Psoas muscle (tissue), 8 donors: ENCODE data around the gene WWOX. TPM values are rescaled to one million over a fixed set of nuclear protein-coding genes. Genes with fewer than 3 reads are reported as not detected.

Source experiments
- ATAC-seq, 4 donors: fragments of 200-7000 bp; cut with Tn5 transposase; one replicate each; pipeline ENCODE4 v1.9.1; 2020; ENCODE audit warnings: moderate library complexity in 3 of 4, mild to moderate bottlenecking in 2 of 4
- DNase-seq, 2 donors: peaks; one replicate each; pipeline ENCODE4 v3.0.0-alpha.2; 2020
- H3K27ac ChIP-seq: fragments of 200-600 bp; one replicate; pipeline ENCODE4 v1.8.0; 2022
- H3K27me3 ChIP-seq, 3 donors: fragments of 200-600 bp in 1 of 3; one replicate each; pipeline versions ENCODE4 v1.6.1 to v1.8.0; 2013 to 2022; ENCODE audit warnings: low read length in 2 of 3, mild to moderate bottlenecking in 2 of 3, moderate library complexity in 1 of 3; ENCODE audit not compliant: insufficient read depth in 3 of 3
- H3K36me3 ChIP-seq, 2 donors: fragments of 200-600 bp in 1 of 2; one replicate each; pipeline versions ENCODE4 v1.6.1 to v1.8.0; 2013 to 2022; ENCODE audit warnings: low read depth in 1 of 2, mild to moderate bottlenecking in 1 of 2, moderate library complexity in 1 of 2; ENCODE audit not compliant: insufficient read depth in 1 of 2
- H3K4me1 ChIP-seq: fragments of 200-600 bp; one replicate; pipeline ENCODE4 v1.8.0; 2022
- H3K4me3 ChIP-seq: fragments of 200-600 bp; one replicate; pipeline ENCODE4 v1.8.0; 2022; ENCODE audit warnings: mild to moderate bottlenecking
- H3K9me3 ChIP-seq: fragments of 200-600 bp; one replicate; pipeline ENCODE4 v1.8.0; 2022
- WGBS, 3 donors: extraction: QIAGEN DNeasy Blood & Tissue Kit; methylation state at CpG; one replicate each; pipeline versions ENCODE4 v1.1.6 to v1.1.7; 2013; 5-methylcytosine and 5-hydroxymethylcytosine counted together
- intact Hi-C, 2 donors: fragments of 100-400 bp; cut with DNase I; formaldehyde crosslinking; loops; one replicate each; pipeline versions ENCODE4 v1.11.0 to v1.14.2; 2022
- polyA plus RNA-seq, 3 donors: library from polyadenylated mRNA; stranded (reverse); fragments of 200-250 nt; gene quantifications; one replicate each; pipeline ENCODE4 v1.2.3, GENCODE V29; 2013
- total RNA-seq, 4 donors: library from RNA; stranded (reverse); fragmentation: NEBNext Ultra II Directional in 2 of 4; extraction: Animal tissue kit (Norgen Biotek cat#: 25700) in 2 of 4; gene quantifications; one replicate each; pipeline versions ENCODE4 v1.2.1 to v1.2.4, GENCODE V29; 2021 to 2023
- TF ChIP-seq, protein P1 (sequence below): fragments of 200-600 bp; IDR thresholded peaks from one replicate; pipeline ENCODE4 v1.8.0; 2022; ENCODE audit warnings: antibody characterized with exemption
- donor health status: healthy with polysubstance abuse.
- donor health status: DM: no; HTN: no; CAD: no; lungs with moderate emphysema.
- donor health status: Bipolar disorder and iron deficiency.
- donor health status: healthy.
- donor health status: DM: yes; HTN: yes; CAD: no.
- donor health status: DM: no; HTN: no; CAD: no.
- donor health status: DM: no; HTN: no; CAD: no.
- donor health status: DM: yes; HTN: yes; CAD: no.

WWOX gene
- total and polyA plus RNA-seq, 7 donors, result 3.1 to 6.6 (median 5.0) TPM

- Histone ChIP-seq H3K4me1 (no peaks in the 10 kb centered on the region), H3K27ac (no peak overlapping the region), H3K4me3 (no peak overlapping the region), H3K36me3 (no peaks in the 10 kb centered on the region), H3K27me3 (peaks cover 0 to 2% (median 2%) of the 10 kb centered on the region in 3 donors), H3K9me3 (no peaks in the 10 kb centered on the region)
- TF ChIP-seq, protein P1, sequence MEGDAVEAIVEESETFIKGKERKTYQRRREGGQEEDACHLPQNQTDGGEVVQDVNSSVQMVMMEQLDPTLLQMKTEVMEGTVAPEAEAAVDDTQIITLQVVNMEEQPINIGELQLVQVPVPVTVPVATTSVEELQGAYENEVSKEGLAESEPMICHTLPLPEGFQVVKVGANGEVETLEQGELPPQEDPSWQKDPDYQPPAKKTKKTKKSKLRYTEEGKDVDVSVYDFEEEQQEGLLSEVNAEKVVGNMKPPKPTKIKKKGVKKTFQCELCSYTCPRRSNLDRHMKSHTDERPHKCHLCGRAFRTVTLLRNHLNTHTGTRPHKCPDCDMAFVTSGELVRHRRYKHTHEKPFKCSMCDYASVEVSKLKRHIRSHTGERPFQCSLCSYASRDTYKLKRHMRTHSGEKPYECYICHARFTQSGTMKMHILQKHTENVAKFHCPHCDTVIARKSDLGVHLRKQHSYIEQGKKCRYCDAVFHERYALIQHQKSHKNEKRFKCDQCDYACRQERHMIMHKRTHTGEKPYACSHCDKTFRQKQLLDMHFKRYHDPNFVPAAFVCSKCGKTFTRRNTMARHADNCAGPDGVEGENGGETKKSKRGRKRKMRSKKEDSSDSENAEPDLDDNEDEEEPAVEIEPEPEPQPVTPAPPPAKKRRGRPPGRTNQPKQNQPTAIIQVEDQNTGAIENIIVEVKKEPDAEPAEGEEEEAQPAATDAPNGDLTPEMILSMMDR, result no peak
- intact Hi-C loops, result no loop called here
- no peak for DNase-seq
- 92 to 95% (median 93%) methylated on average over 12 of the region's 12 CpGs for WGBS, 3 donors
- no peak for ATAC-seq
Observed at GRCh38 chr16:79069121-79069520, 969.7 kb downstream of the WWOX start.

- WGBS, 3 donors, result 81 to 87% (median 85%) methylated on average over 1 of the region's 1 CpG
- no peak for DNase-seq
- no peak overlapping the region for H3K27ac ChIP-seq
Observed at GRCh38 chr16:79069633-79070032, 970.2 kb downstream of the WWOX start.

DNA sequence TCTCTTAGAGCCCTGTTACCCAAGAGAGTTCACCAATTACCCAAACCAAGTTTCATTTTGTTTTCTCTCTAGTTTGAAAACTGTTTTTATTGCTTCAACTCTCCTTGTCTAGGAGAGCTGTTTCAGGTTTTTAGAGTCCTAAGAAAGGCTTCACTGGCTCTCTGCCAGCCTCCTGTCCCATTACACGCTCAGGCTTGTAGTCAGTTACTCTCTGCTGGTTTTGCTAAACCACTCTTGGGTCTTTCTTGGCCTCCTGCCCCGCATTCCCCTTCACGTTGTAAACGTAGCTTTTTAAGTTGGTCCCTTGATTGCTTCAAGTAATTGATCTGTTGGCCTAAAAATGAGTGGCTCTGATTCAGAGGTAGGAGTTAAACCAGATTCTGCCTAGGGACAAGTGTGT, 972.0 kb downstream of the WWOX start:
- H3K4me1 ChIP-seq, result no peaks in the 10 kb centered on the region
- H3K36me3 ChIP-seq, result no peaks in the 10 kb centered on the region
- WGBS, 3 donors, result 41 to 62% (median 42%) methylated on average over 4 of the region's 4 CpGs
- no peak overlapping the region for H3K4me3 ChIP-seq
- intact Hi-C loops, result no loop called here
- H3K27ac ChIP-seq, result no peak overlapping the region
- H3K27me3 ChIP-seq, result peaks cover 0 to 2% (median 0%) of the 10 kb centered on the region in 3 donors
- H3K9me3 ChIP-seq, result no peaks in the 10 kb centered on the region
- DNase-seq (no peak), ATAC-seq (no peak)
- TF ChIP-seq, protein P1, result no peak

More at GRCh38 chr16:79069633-79070032, 970.2 kb downstream of the WWOX start:
- intact Hi-C loops, result no loop called here
- Histone ChIP-seq H3K9me3 (no peaks in the 10 kb centered on the region), H3K4me1 (no peaks in the 10 kb centered on the region), H3K4me3 (no peak overlapping the region), H3K36me3 (no peaks in the 10 kb centered on the region), H3K27me3 (peaks cover 0 to 2% (median 0%) of the 10 kb centered on the region in 3 donors)
- ATAC-seq, result no peak
- TF ChIP-seq, protein P1, result no peak

DNA sequence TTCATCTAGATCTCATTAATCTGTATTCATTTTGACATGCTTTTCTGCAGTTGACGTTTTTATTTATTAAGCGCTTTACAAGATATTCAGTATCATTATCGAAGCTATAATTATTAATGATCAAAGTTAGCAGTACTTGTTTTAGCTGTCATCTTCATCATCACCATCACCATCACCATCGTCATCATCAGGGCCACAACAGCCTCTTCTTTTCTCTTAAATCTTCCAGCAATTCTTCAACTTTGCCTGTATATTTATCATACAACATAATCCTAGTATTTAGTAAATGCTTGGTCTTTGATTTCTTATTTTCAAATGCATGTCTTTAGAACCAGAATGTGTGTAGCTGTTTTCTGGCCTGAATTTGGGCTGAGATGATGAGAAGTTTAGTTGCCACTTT, 973.1 kb downstream of the WWOX start:
- intact Hi-C loops, result no loop called here
- no peaks in the 10 kb centered on the region for H3K4me1 ChIP-seq
- WGBS, 3 donors, result 96 to 97% (median 96%) methylated on average over 4 of the region's 4 CpGs
- TF ChIP-seq, protein P1, result no peak
- no peaks in the 10 kb centered on the region for H3K9me3 ChIP-seq
- H3K27me3 ChIP-seq, result peaks cover 0 to 2% (median 0%) of the 10 kb centered on the region in 3 donors
- no peak for DNase-seq
- no peaks in the 10 kb centered on the region for H3K36me3 ChIP-seq
- ATAC-seq, result no peak
- no peak overlapping the region for H3K27ac ChIP-seq
- H3K4me3 ChIP-seq, result no peak overlapping the region

DNA sequence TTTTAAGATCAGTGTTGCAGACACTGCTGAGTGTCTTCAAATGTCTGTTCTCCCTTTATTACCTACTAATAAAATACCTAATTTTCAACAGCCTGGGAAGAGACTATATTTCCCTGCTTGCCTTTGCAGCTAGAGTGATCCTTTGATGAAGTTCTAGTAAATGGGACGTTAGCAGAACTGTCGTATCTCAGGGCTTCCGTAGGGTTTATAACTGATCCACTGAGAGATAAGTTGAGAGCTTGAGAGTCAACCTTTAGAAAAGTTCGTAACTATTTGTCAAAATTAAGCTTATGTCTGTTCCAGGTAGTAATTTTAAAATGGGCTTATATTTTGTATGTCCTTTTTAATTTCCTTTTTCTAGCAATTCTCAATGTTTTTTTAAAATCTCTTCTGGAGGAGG, 974.1 kb downstream of the WWOX start:
- no peaks in the 10 kb centered on the region for H3K9me3 ChIP-seq
- H3K36me3 ChIP-seq, result no peaks in the 10 kb centered on the region
- 87 to 92% (median 87%) methylated on average over 4 of the region's 4 CpGs for WGBS, 3 donors
- intact Hi-C loops, result no loop called here
- TF ChIP-seq, protein P1, result no peak
- DNase-seq, result no peak
- H3K27ac ChIP-seq, result no peak overlapping the region
- H3K4me3 ChIP-seq, result no peak overlapping the region
- H3K4me1 ChIP-seq, result no peaks in the 10 kb centered on the region
- H3K27me3 ChIP-seq, result peaks cover 0 to 2% (median 0%) of the 10 kb centered on the region in 3 donors
- ATAC-seq, result no peak
